Adrenal gland (tissue), 12 donors: ENCODE measurements around the gene SCN8A. TPM values are rescaled to one million over a fixed set of nuclear protein-coding genes. Genes with fewer than 3 reads are reported as not detected.
A peak's percentile ranks its signal among the peaks of the same experiment; 100 is the strongest.

Experiments
- DNase-seq, 7 donors: peaks; one replicate each; pipeline ENCODE4 v3.0.0-alpha.2; 2019 to 2020
- H3K27ac ChIP-seq, 5 donors: fragments of 200-600 bp; sonication (generic) in 4 of 5; 1 replicate in 3 of 5; 2 replicates in 2 of 5; pipeline versions ENCODE4 v1.5.1 to v1.8.0; 2016 to 2020; ENCODE audit warnings: mild to moderate bottlenecking in 1 of 5
- H3K27me3 ChIP-seq: fragments of 200-600 bp; 2 replicates; pipeline ENCODE4 v1.8.0; 2021
- H3K36me3 ChIP-seq, 2 donors: fragments of 200-600 bp; replicated peaks in 1 of 2; 1 replicate in 1 of 2; 2 replicates in 1 of 2; pipeline versions ENCODE4 v1.5.1 to v1.8.0; 2018 to 2022
- H3K4me1 ChIP-seq, 2 donors: fragments of 200-600 bp; replicated peaks in 1 of 2; 1 replicate in 1 of 2; 2 replicates in 1 of 2; pipeline versions ENCODE4 v1.5.1 to v1.8.0; 2018 to 2021
- H3K4me3 ChIP-seq, 4 donors: fragments of 200-600 bp; sonication (generic) in 3 of 4; one replicate each; pipeline ENCODE4 v1.5.1; 2016 to 2018
- H3K9me3 ChIP-seq, 3 donors: fragments of 200-600 bp; sonication (generic) in 1 of 3; replicated peaks in 1 of 3; 1 replicate in 2 of 3; 2 replicates in 1 of 3; pipeline versions ENCODE4 v1.5.1 to v1.8.0; 2016 to 2021
- CTCF ChIP-seq, 6 experiments: fragments of 450-650 bp in 4 of 6; fragments of 200-600 bp in 2 of 6; sonication (generic) in 1 of 6; IDR thresholded peaks; 1 replicate in 5 of 6; 2 replicates in 1 of 6; pipeline versions ENCODE4 v1.5.1 to v1.8.0; 2016 to 2021; ENCODE audit warnings: antibody characterized with exemption in 6 of 6, mild to moderate bottlenecking in 2 of 6, moderate library complexity in 1 of 6
- POLR2A ChIP-seq, 2 donors: fragments of 450-650 bp; IDR thresholded peaks; one replicate each; pipeline ENCODE4 v1.6.1; 2017; ENCODE audit warnings: antibody characterized with exemption in 2 of 2, mild to moderate bottlenecking in 2 of 2, moderate library complexity in 1 of 2
- WGBS, 4 donors: extraction: QIAGEN DNeasy Blood & Tissue Kit in 2 of 4; methylation state at CpG; one replicate each; pipeline versions ENCODE4 v1.1.5 to v1.1.7; 2013 to 2017; 5-methylcytosine and 5-hydroxymethylcytosine counted together
- intact Hi-C, 2 donors: fragments of 100-400 bp; cut with DNase I; formaldehyde crosslinking; loops; one replicate each; pipeline versions ENCODE4 v1.14.1 to v1.15.0; 2022 to 2023
- polyA plus RNA-seq, 3 donors: library from polyadenylated mRNA; stranded (reverse); fragments of 200-250 nt in 2 of 3; fragments of 350-450 nt in 1 of 3; fragmentation: Illumina TruSeq in 1 of 3; extraction: RNeasy Lipid Tissue Mini Kit (QIAGEN cat#74804) in 1 of 3; gene quantifications; one replicate each; pipeline ENCODE4 v1.2.3, GENCODE V29; 2013 to 2014
- total RNA-seq, 9 donors: library from RNA; depleted of rRNA in 4 of 9; stranded (reverse); fragments of >200 nt in 4 of 9; fragments of 120-200 nt in 1 of 9; fragmentation: NEBNext Ultra II Directional in 1 of 9; extraction: Animal tissue kit (Norgen Biotek cat#: 25700) in 1 of 9; gene quantifications; one replicate each; pipeline versions ENCODE4 v1.1.0 to v1.2.4, GENCODE V29; 2013 to 2023
- donor health status: healthy with polysubstance abuse.
- donor health status: Bipolar disorder and iron deficiency.
- donor health status: DM: yes; HTN: yes; CAD: no.
- donor health status: DM: no; HTN: no; CAD: no.
- donor health status: DM: no; HTN: no; CAD: no.
- donor health status: DM: yes; HTN: yes; CAD: no.

The SCN8A gene
- total and polyA plus RNA-seq, 12 donors = 0.69 to 7.0 (median 2.0) TPM

GRCh38 chr12:51667269-51667668 is 76.2 kb downstream of the SCN8A start:
- H3K27me3 ChIP-seq = no peaks in the 10 kb centered on the region
- TF ChIP-seq CTCF (IDR thresholded peaks at IDR 0.05) (no peak), POLR2A (IDR thresholded peaks at IDR 0.05) (no peak)
- intact Hi-C loops = no loop called here
- H3K9me3 ChIP-seq = no peaks in the 10 kb centered on the region
- H3K36me3 ChIP-seq = no peaks in the 10 kb centered on the region
- no peaks in the 10 kb centered on the region for H3K4me1 ChIP-seq
- WGBS, 4 donors = 95 to 98% (median 96%) methylated on average over 2 of the region's 2 CpGs
- no peak overlapping the region for H3K4me3 ChIP-seq
- no peak for DNase-seq
- no peak overlapping the region for H3K27ac ChIP-seq

GRCh38 chr12:51669271-51669670 is 78.2 kb downstream of the SCN8A start:
- 77 to 89% (median 86%) methylated on average over 2 of the region's 2 CpGs for whole genome bisulfite sequencing, 4 donors
- H3K9me3 ChIP-seq = no peaks in the 10 kb centered on the region
- intact Hi-C loops = no loop called here
- no peak for DNase-seq
- H3K27me3 ChIP-seq = no peaks in the 10 kb centered on the region
- no peak overlapping the region for H3K27ac ChIP-seq
- no peak for TF ChIP-seq POLR2A (IDR thresholded peaks at IDR 0.05)
- TF ChIP-seq CTCF (IDR thresholded peaks at IDR 0.05) = no peak
- no peaks in the 10 kb centered on the region for H3K36me3 ChIP-seq
- no peak overlapping the region for H3K4me3 ChIP-seq
- no peaks in the 10 kb centered on the region for H3K4me1 ChIP-seq

GRCh38 chr12:51669996-51670395 is 79.0 kb downstream of the SCN8A start:
- Histone ChIP-seq H3K4me1 (no peaks in the 10 kb centered on the region), H3K27ac (no peak overlapping the region), H3K36me3 (no peaks in the 10 kb centered on the region), H3K27me3 (no peaks in the 10 kb centered on the region), H3K4me3 (no peak overlapping the region), H3K9me3 (no peaks in the 10 kb centered on the region)
- intact Hi-C loops = no loop called here
- WGBS, 4 donors = 93 to 100% (median 96%) methylated on average over 1 of the region's 1 CpG
- no peak for TF ChIP-seq POLR2A (IDR thresholded peaks at IDR 0.05)
- TF ChIP-seq CTCF (IDR thresholded peaks at IDR 0.05) = no peak
- no peak for DNase-seq

- Histone ChIP-seq H3K27ac (no peak overlapping the region), H3K4me1 (no peaks in the 10 kb centered on the region), H3K4me3 (no peak overlapping the region), H3K9me3 (no peaks in the 10 kb centered on the region), H3K27me3 (no peaks in the 10 kb centered on the region), H3K36me3 (no peaks in the 10 kb centered on the region)
- intact Hi-C loops = no loop called here
- TF ChIP-seq CTCF (IDR thresholded peaks at IDR 0.05) = no peak
- TF ChIP-seq POLR2A (IDR thresholded peaks at IDR 0.05) = no peak
- 22 to 32% (median 24%) methylated on average over 1 of the region's 1 CpG for WGBS, 4 donors
- DNase-seq = peak in 1 of 7 donors; percentile 13
Observed at GRCh38 chr12:51672334-51672733, 81.3 kb downstream of the SCN8A start.
